Natural killer cell treated with Interleukin-12 subunit alpha and Interleukin-12 subunit beta and Interleukin-15 and Interleukin-18, amount 100 ng/mL, for 72 hours (primary cell): ENCODE measurements around the gene PPCDC. TPM values are rescaled to one million over a fixed set of nuclear protein-coding genes. Genes with fewer than 3 reads are reported as not detected.
A peak's percentile ranks its signal among the peaks of the same experiment; 100 is the strongest.

Source experiments
- ATAC-seq, 2 donors: fragments of 150-1000 bp; cut with Tn5 transposase in 1 of 2; sonication (Bioruptor Pico), chemical (Tn5 transposase) in 1 of 2; 2 replicates each; pipeline ENCODE4 v1.10.0; 2021
- DNase-seq: peaks from one replicate; pipeline ENCODE4 v3.0.0; 2022; ENCODE audit warnings: low spot score
- H3K27ac Mint-ChIP-seq, 2 donors: 1 replicate in 1 of 2; 2 replicates in 1 of 2; pipeline ENCODE4 v1.8.0; 2022; ENCODE audit warnings: mixed read lengths in 2 of 2, mild to moderate bottlenecking in 1 of 2, moderate library complexity in 1 of 2
- H3K27me3 Mint-ChIP-seq, 2 donors: 1 replicate in 1 of 2; 2 replicates in 1 of 2; pipeline ENCODE4 v1.8.0; 2022; ENCODE audit warnings: mixed read lengths in 2 of 2
- H3K36me3 Mint-ChIP-seq: one replicate; pipeline ENCODE4 v1.8.0; 2022; ENCODE audit warnings: mixed read lengths
- H3K4me1 Mint-ChIP-seq, 2 donors: 1 replicate in 1 of 2; 2 replicates in 1 of 2; pipeline ENCODE4 v1.8.0; 2022; ENCODE audit warnings: low read depth in 2 of 2, mixed read lengths in 2 of 2, mild to moderate bottlenecking in 1 of 2
- H3K4me3 Mint-ChIP-seq: one replicate; pipeline ENCODE4 v1.8.0; 2022; ENCODE audit warnings: mixed read lengths
- H3K9me3 Mint-ChIP-seq: 2 replicates; pipeline ENCODE4 v1.8.0; 2022; ENCODE audit warnings: mixed read lengths
- total RNA-seq, 2 donors: library from RNA; stranded (reverse); gene quantifications; one replicate each; pipeline ENCODE4 v1.2.3, GENCODE V29; 2022

The PPCDC gene
- total RNA-seq, 2 donors from 2014 or later: 27.0 to 42.0 TPM

DNA sequence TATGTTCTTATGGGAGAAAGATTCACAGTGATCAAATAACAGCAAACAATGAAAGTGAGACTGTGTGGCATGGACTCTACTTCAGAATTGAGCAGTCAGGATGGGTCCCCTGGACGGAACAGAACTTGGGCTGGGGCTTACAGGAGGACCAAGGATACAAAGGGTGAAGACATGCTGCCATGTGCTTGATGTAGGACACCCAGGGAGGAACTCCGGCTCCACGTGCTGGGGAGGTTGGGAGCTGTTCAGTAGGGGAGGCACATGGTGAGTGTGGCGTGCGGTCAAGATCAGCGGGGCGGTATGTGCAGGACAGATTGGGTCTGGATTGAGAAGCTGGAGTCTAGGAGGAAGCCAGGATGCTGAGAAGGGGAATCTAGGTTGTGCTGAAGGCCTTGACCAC, 32.6 kb downstream of the PPCDC start:
- ATAC-seq: no peak
- no peak for DNase-seq
- H3K36me3 Mint-ChIP-seq: no peaks in the 10 kb centered on the region
- no peaks in the 10 kb centered on the region for H3K9me3 Mint-ChIP-seq
- H3K4me1 Mint-ChIP-seq: peaks cover 15 to 19% of the 10 kb centered on the region in 2 donors
- H3K4me3 Mint-ChIP-seq: no peak overlapping the region
- no peaks in the 10 kb centered on the region for H3K27me3 Mint-ChIP-seq
- peak overlapping the region; percentile 23 to 42 for H3K27ac Mint-ChIP-seq

GRCh38 chr15:75058127-75058905, 34.9 kb downstream of the PPCDC start:
- DNase-seq (no peak), ATAC-seq (no peak)
- Mint-ChIP-seq H3K27me3 (no peaks in the 10 kb centered on the region), H3K4me3 (no peak overlapping the region), H3K27ac (no peak overlapping the region), H3K9me3 (no peaks in the 10 kb centered on the region), H3K4me1 (peaks cover 21 to 25% of the 10 kb centered on the region in 2 donors), H3K36me3 (no peaks in the 10 kb centered on the region)

- H3K4me3 Mint-ChIP-seq: no peak overlapping the region
- no peak overlapping the region for H3K27ac Mint-ChIP-seq
- H3K4me1 Mint-ChIP-seq: peaks cover 21 to 25% of the 10 kb centered on the region in 2 donors
- no peaks in the 10 kb centered on the region for H3K9me3 Mint-ChIP-seq
- ATAC-seq (no peak), DNase-seq (no peak)
- no peaks in the 10 kb centered on the region for H3K36me3 Mint-ChIP-seq
- no peaks in the 10 kb centered on the region for H3K27me3 Mint-ChIP-seq
These were observed 36.2 kb downstream of the PPCDC start for GRCh38 chr15:75059607-75060006.

- H3K4me3 Mint-ChIP-seq: peak overlapping the region; percentile 14
- peak; percentile 69 for DNase-seq
- H3K27ac Mint-ChIP-seq: peak overlapping the region in 1 of 2 donors; percentile 25
These were observed 37.9 kb downstream of the PPCDC start for GRCh38 chr15:75061272-75061671.

DNA sequence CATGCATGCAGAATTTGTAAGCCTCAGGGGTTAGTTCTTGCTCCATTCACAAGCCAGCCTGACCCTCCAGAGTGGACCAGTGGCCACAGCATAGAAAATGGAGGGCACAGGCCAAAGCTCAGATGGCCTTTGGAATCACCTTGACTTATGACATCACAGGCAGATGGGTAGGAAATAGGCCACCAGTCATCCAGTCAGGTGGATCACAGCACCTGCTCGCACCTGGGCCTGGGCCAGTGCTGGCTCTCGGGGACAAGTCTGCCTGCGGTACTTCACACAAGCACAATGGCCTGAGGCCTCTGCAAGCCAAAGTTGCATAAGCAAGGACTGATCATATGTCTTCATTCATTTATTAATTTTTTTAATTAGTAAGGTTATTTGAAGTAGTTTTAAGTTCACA, 39.3 kb downstream of the PPCDC start:
- Mint-ChIP-seq H3K36me3 (no peaks in the 10 kb centered on the region), H3K27ac (no peak overlapping the region), H3K4me3 (no peak overlapping the region), H3K9me3 (no peaks in the 10 kb centered on the region), H3K27me3 (no peaks in the 10 kb centered on the region), H3K4me1 (peaks cover 35 to 40% of the 10 kb centered on the region in 2 donors)
- DNase-seq (no peak), ATAC-seq (no peak)

More at GRCh38 chr15:75061272-75061671, 37.9 kb downstream of the PPCDC start:
- peak; percentile 87 to 90 for ATAC-seq
- H3K36me3 Mint-ChIP-seq: no peaks in the 10 kb centered on the region
- no peaks in the 10 kb centered on the region for H3K27me3 Mint-ChIP-seq
- H3K9me3 Mint-ChIP-seq: no peaks in the 10 kb centered on the region
- H3K4me1 Mint-ChIP-seq: peaks cover 24 to 29% of the 10 kb centered on the region in 2 donors

- no peak overlapping the region for H3K4me3 Mint-ChIP-seq
- DNase-seq (no peak), ATAC-seq (no peak)
- H3K27me3 Mint-ChIP-seq: no peaks in the 10 kb centered on the region
- no peak overlapping the region for H3K27ac Mint-ChIP-seq
- peaks cover 34 to 37% of the 10 kb centered on the region in 2 donors for H3K4me1 Mint-ChIP-seq
- no peaks in the 10 kb centered on the region for H3K36me3 Mint-ChIP-seq
- H3K9me3 Mint-ChIP-seq: no peaks in the 10 kb centered on the region
These were observed 39.9 kb downstream of the PPCDC start for GRCh38 chr15:75063338-75063737.

- ATAC-seq: no peak
- Mint-ChIP-seq H3K36me3 (no peaks in the 10 kb centered on the region), H3K4me1 (peaks cover 38 to 43% of the 10 kb centered on the region in 2 donors), H3K9me3 (no peaks in the 10 kb centered on the region), H3K27me3 (no peaks in the 10 kb centered on the region), H3K4me3 (no peak overlapping the region), H3K27ac (no peak overlapping the region)
- no peak for DNase-seq
These were observed 40.5 kb downstream of the PPCDC start for GRCh38 chr15:75063889-75064288.

GRCh38 chr15:75064846-75065245, 41.5 kb downstream of the PPCDC start:
- DNase-seq (no peak), ATAC-seq (no peak)
- peaks cover 47 to 48% of the 10 kb centered on the region in 2 donors for H3K4me1 Mint-ChIP-seq
- H3K4me3 Mint-ChIP-seq: no peak overlapping the region
- H3K27me3 Mint-ChIP-seq: no peaks in the 10 kb centered on the region
- no peaks in the 10 kb centered on the region for H3K9me3 Mint-ChIP-seq
- no peaks in the 10 kb centered on the region for H3K36me3 Mint-ChIP-seq
- peak overlapping the region in 1 of 2 donors; percentile 38 for H3K27ac Mint-ChIP-seq

- no peaks in the 10 kb centered on the region for H3K36me3 Mint-ChIP-seq
- DNase-seq: no peak
- peak overlapping the region; percentile 1 for H3K4me3 Mint-ChIP-seq
- no peaks in the 10 kb centered on the region for H3K27me3 Mint-ChIP-seq
- ATAC-seq: no peak
- H3K4me1 Mint-ChIP-seq: peaks cover 49 to 51% of the 10 kb centered on the region in 2 donors
- H3K27ac Mint-ChIP-seq: peak overlapping the region in 1 of 2 donors; percentile 38
- H3K9me3 Mint-ChIP-seq: no peaks in the 10 kb centered on the region
These were observed 42.1 kb downstream of the PPCDC start for GRCh38 chr15:75065467-75065850.

- ATAC-seq (no peak), DNase-seq (no peak)
- H3K27ac Mint-ChIP-seq: peak overlapping the region; percentile 24 to 91
- peaks cover 48 to 51% of the 10 kb centered on the region in 2 donors for H3K4me1 Mint-ChIP-seq
- no peaks in the 10 kb centered on the region for H3K27me3 Mint-ChIP-seq
- no peaks in the 10 kb centered on the region for H3K36me3 Mint-ChIP-seq
- H3K9me3 Mint-ChIP-seq: no peaks in the 10 kb centered on the region
- H3K4me3 Mint-ChIP-seq: peak overlapping the region; percentile 72
These were observed 42.6 kb downstream of the PPCDC start for GRCh38 chr15:75065851-75066509.

GRCh38 chr15:75067123-75067830, 43.9 kb downstream of the PPCDC start:
- Mint-ChIP-seq H3K9me3 (no peaks in the 10 kb centered on the region), H3K4me3 (peak overlapping the region; percentile 72), H3K27me3 (peaks cover 0 to 5% of the 10 kb centered on the region in 2 donors), H3K36me3 (no peaks in the 10 kb centered on the region), H3K27ac (peak overlapping the region; percentile 44 to 91), H3K4me1 (peaks cover 45 to 46% of the 10 kb centered on the region in 2 donors)
- peak; percentile 82 for DNase-seq
- ATAC-seq: peak; percentile 78 to 84

DNA sequence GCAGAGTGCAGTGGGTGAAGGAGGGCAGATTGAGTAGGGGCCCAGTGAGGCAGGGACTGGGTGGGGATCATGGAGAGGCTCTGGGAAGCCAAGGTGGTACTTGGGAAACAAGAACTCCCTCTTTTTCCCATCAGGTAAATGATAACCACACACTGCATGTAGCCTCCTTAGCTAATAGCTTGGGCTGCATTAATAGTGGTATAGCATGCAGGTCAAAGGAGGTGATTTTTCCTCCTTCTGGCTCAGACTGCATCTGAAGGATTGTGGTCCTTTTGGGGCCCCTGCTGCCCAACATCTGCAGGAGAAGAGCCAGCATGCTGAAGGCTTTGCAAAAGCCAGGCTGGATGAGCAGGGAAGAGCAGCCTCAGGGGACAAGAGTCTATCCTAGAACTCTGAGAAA, 45.4 kb downstream of the PPCDC start:
- DNase-seq: no peak
- H3K27me3 Mint-ChIP-seq: peaks cover 0 to 7% of the 10 kb centered on the region in 2 donors
- H3K36me3 Mint-ChIP-seq: no peaks in the 10 kb centered on the region
- H3K9me3 Mint-ChIP-seq: no peaks in the 10 kb centered on the region
- no peak for ATAC-seq
- H3K27ac Mint-ChIP-seq: peak overlapping the region; percentile 10 to 91
- H3K4me1 Mint-ChIP-seq: peaks cover 45 to 48% of the 10 kb centered on the region in 2 donors
- H3K4me3 Mint-ChIP-seq: peak overlapping the region; percentile 1

GRCh38 chr15:75069301-75069925, 46.0 kb downstream of the PPCDC start:
- H3K36me3 Mint-ChIP-seq: no peaks in the 10 kb centered on the region
- no peaks in the 10 kb centered on the region for H3K9me3 Mint-ChIP-seq
- DNase-seq (no peak), ATAC-seq (peak; percentile 28 to 84)
- peaks cover 0 to 7% of the 10 kb centered on the region in 2 donors for H3K27me3 Mint-ChIP-seq
- peak overlapping the region; percentile 29 for H3K4me3 Mint-ChIP-seq
- H3K27ac Mint-ChIP-seq: peak overlapping the region in 1 of 2 donors; percentile 91
- peaks cover 45 to 48% of the 10 kb centered on the region in 2 donors for H3K4me1 Mint-ChIP-seq
